Cardiac atrium fibroblast (primary cell): ENCODE results near the gene MICA. TPM values are rescaled to one million over a fixed set of nuclear protein-coding genes. Genes with fewer than 3 reads are reported as not detected.

Experiments used
- total RNA-seq: library from RNA; depleted of rRNA; stranded (reverse); fragments of >200 nt; gene quantifications from 2 replicates; pipeline ENCODE4 v1.2.3, GENCODE V29; 2015

Gene MICA
- total RNA-seq = 39.0 and 58.8 TPM in 2 replicates

GRCh38 chr6:31403283-31404060 is at the start of gene MICA:
MICA (plus strand) TSS chr6:31403595; CDS start chr6:31403633, 38 bp downstream.

GRCh38 chr6:31356946-31357466 is 46.4 kb upstream of the MICA start, which contains the start of gene HLA-B:
HLA-B (minus strand) TSS chr6:31357179; CDS start chr6:31357158, 21 bp downstream.

Other genes starting within 250 kb of the MICA start
- gene CCHCR1, start 245.8 kb upstream of the MICA start, total RNA-seq = 15.7 and 21.7 TPM in 2 replicates
- gene TCF19, start 245.0 kb upstream of the MICA start, total RNA-seq = 7.0 and 11.0 TPM in 2 replicates
- not detected in 2 replicates for gene POU5F1, start 232.9 kb upstream of the MICA start, total RNA-seq
- 315 and 380 TPM in 2 replicates for gene HLA-C, start 131.5 kb upstream of the MICA start, total RNA-seq
- gene HLA-B, start 46.4 kb upstream of the MICA start, total RNA-seq = 105 and 210 TPM in 2 replicates
- 7.2 and 7.9 TPM in 2 replicates for gene MICB, start 94.5 kb downstream of the MICA start, total RNA-seq
- not detected in 2 replicates for gene MCCD1, start 125.4 kb downstream of the MICA start, total RNA-seq
- 272 and 278 TPM in 2 replicates for gene DDX39B, start 138.4 kb downstream of the MICA start, total RNA-seq
- gene ATP6V1G2, start 143.0 kb downstream of the MICA start, total RNA-seq = 1.3 TPM in 2 replicates
- 16.5 and 24.9 TPM in 2 replicates for gene NFKBIL1, start 144.0 kb downstream of the MICA start, total RNA-seq
- gene LTA, start 168.7 kb downstream of the MICA start, total RNA-seq = not detected in 2 replicates
- 0.16 and 0.54 TPM in 2 replicates for gene TNF, start 172.0 kb downstream of the MICA start, total RNA-seq
- not detected in 2 replicates for gene LTB, start 178.8 kb downstream of the MICA start, total RNA-seq
- 1.8 TPM in 1 of 2 replicates, not detected in the other for gene LST1, start 182.7 kb downstream of the MICA start, total RNA-seq
- not detected in 2 replicates for gene NCR3, start 189.4 kb downstream of the MICA start, total RNA-seq
- not detected in 2 replicates for gene AIF1, start 211.6 kb downstream of the MICA start, total RNA-seq
- gene PRRC2A, start 217.1 kb downstream of the MICA start, total RNA-seq = 59.4 and 74.7 TPM in 2 replicates
- gene BAG6, start 249.1 kb downstream of the MICA start, total RNA-seq = 200 and 228 TPM in 2 replicates